ENCODE measurements around the gene AFF2. TPM values are rescaled to one million over a fixed set of nuclear protein-coding genes. Genes with fewer than 3 reads are reported as not detected.

Gene AFF2
- total RNA-seq, 2 donors from 2014 or later: 7.4 to 16.6 TPM

- no peaks in the 10 kb centered on the region for H3K9me3 ChIP-seq
- no peak overlapping the region for H3K27ac ChIP-seq
- H3K4me1 ChIP-seq (ENCODE audit: control insufficient read depth in 1 of 2, low read depth in 2 of 2): no peaks in the 10 kb centered on the region
- TF ChIP-seq, protein P1, sequence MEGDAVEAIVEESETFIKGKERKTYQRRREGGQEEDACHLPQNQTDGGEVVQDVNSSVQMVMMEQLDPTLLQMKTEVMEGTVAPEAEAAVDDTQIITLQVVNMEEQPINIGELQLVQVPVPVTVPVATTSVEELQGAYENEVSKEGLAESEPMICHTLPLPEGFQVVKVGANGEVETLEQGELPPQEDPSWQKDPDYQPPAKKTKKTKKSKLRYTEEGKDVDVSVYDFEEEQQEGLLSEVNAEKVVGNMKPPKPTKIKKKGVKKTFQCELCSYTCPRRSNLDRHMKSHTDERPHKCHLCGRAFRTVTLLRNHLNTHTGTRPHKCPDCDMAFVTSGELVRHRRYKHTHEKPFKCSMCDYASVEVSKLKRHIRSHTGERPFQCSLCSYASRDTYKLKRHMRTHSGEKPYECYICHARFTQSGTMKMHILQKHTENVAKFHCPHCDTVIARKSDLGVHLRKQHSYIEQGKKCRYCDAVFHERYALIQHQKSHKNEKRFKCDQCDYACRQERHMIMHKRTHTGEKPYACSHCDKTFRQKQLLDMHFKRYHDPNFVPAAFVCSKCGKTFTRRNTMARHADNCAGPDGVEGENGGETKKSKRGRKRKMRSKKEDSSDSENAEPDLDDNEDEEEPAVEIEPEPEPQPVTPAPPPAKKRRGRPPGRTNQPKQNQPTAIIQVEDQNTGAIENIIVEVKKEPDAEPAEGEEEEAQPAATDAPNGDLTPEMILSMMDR (IDR thresholded peaks at IDR 0.05): no peak
- no peak for DNase-seq (ENCODE audit: low spot score)
- no peak for ATAC-seq (ENCODE audit: insufficient number of reproducible peaks, low FRiP score, low read depth)
- H3K36me3 ChIP-seq: no peaks in the 10 kb centered on the region
- H3K4me3 ChIP-seq: no peak overlapping the region
- H3K27me3 ChIP-seq (replicated peaks; ENCODE audit: insufficient read depth): no peaks in the 10 kb centered on the region
Measured at GRCh38 chrX:149044471-149044870, 544.1 kb downstream of the AFF2 start.

- no peaks in the 10 kb centered on the region for H3K27me3 ChIP-seq (replicated peaks; ENCODE audit: insufficient read depth)
Measured at GRCh38 chrX:149045645-149046210, 545.3 kb downstream of the AFF2 start.

More at GRCh38 chrX:149045645-149046210, 545.3 kb downstream of the AFF2 start:
- Histone ChIP-seq H3K4me3 (no peak overlapping the region), H3K27ac (no peak overlapping the region), H3K9me3 (no peaks in the 10 kb centered on the region), H3K36me3 (no peaks in the 10 kb centered on the region), H3K4me1 (ENCODE audit: control insufficient read depth in 1 of 2, low read depth in 2 of 2) (no peaks in the 10 kb centered on the region)
- DNase-seq (ENCODE audit: low spot score) (no peak), ATAC-seq (ENCODE audit: insufficient number of reproducible peaks, low FRiP score, low read depth) (no peak)
- TF ChIP-seq, protein P1 (IDR thresholded peaks at IDR 0.05): no peak

Measured in thoracic aorta (tissue), 2 donors.